Measurements from ENCODE around the gene HSPA9. TPM values are rescaled to one million over a fixed set of nuclear protein-coding genes. Genes with fewer than 3 reads are reported as not detected.

Gene HSPA9
- total and polyA plus RNA-seq, 2 of the 13 experiments (the other 11 are each of a cell fraction or from before 2014, with no cell fraction given) = 165 to 478 TPM

DNA sequence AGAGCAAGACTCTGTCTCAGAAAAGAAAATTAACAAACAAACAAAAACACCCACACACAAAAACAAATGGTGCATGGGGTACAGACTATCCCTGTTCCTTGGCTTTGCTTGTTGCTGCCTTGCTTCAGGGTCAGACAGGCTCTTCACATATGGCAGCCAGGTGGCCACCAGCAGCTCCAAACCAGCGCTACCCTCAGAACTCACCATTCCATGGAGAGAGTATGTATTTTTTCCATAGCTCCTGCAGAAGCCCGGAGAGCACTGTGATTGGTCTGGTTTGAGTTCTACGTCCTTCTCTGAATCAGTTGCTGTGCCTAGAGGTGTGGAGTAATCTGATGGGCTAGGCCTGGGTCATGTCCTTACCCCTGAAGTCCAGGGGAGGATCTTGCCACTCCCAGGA, 25.2 kb upstream of the HSPA9 start:
- Histone ChIP-seq H3K9ac (ENCODE audit: insufficient read depth, low read depth, low read length) (no peak overlapping the region), H3K27ac (ENCODE audit: extremely low read length, insufficient read depth, low read length) (no peak overlapping the region), H3K79me2 (ENCODE audit: insufficient read depth, low read length) (no peaks in the 10 kb centered on the region), H3K4me2 (ENCODE audit: low read depth, low read length) (no peak overlapping the region), H3K27me3 (ENCODE audit: control insufficient read depth in 1 of 2, insufficient read depth in 2 of 2, low read length in 2 of 2) (peaks cover 0 to 30% of the 10 kb centered on the region in 2 experiments; a peak in 1 of 5 replicates), H3K4me1 (ENCODE audit: insufficient read depth, low read length) (peaks cover 7% of the 10 kb centered on the region; the same call in 1 of the 2 replicates), H3K4me3 (replicated peaks in 1 of 3; ENCODE audit: insufficient read depth in 1 of 3, low read depth in 2 of 3, low read length in 3 of 3) (no peak overlapping the region), H4K20me1 (ENCODE audit: insufficient read depth, low read length) (no peaks in the 10 kb centered on the region), H3K36me3 (replicated peaks in 1 of 2; ENCODE audit: control insufficient read depth in 1 of 2, insufficient read depth in 2 of 2, low read length in 2 of 2) (no peaks in the 10 kb centered on the region), H3K9me3 (ENCODE audit: low read length) (no peaks in the 10 kb centered on the region), H2AFZ (ENCODE audit: low read length) (no peak overlapping the region)
- intact Hi-C loops (cut with micrococcal nuclease; ENCODE audit: unreplicated experiment) = no loop called here
- FAIRE-seq = no peak
- BruUV-seq (replicated peaks) = no TSS peak
- in situ Hi-C loops (cut with HindIII; ENCODE audit: extremely low pct_ligation_motif_present, low pct_unique_long_range_greater_than_20kb) = no loop called here
- ChIA-PET CTCF (ENCODE audit: low intra/inter-chr PET ratio, low total read pairs) (no interaction called here), POLR2A (no interaction called here)
- WGBS (ENCODE audit: low lambda C conversion rate) = 77% methylated on average over 3 of the region's 3 CpGs
- TF ChIP-seq FOXC1 (CRISPR knock-in tag; IDR thresholded peaks at IDR 0.05; ENCODE audit: borderline replicate concordance) = no peak
- TF ChIP-seq PHF5A (CRISPR knock-in tag; IDR thresholded peaks at IDR 0.05; ENCODE audit: low read depth, unreplicated experiment) = no peak
- no peak for TF ChIP-seq KDM5A (IDR thresholded peaks at IDR 0.05; ENCODE audit: borderline replicate concordance, low read length)
- no peak for TF ChIP-seq NFYB (CRISPR knock-in tag; IDR thresholded peaks at IDR 0.05)
- no peak for TF ChIP-seq FOXK1 (CRISPR knock-in tag; IDR thresholded peaks at IDR 0.05; ENCODE audit: borderline replicate concordance, low read depth)
- TF ChIP-seq ZFP62 (CRISPR knock-in tag; IDR thresholded peaks at IDR 0.05) = no peak
- TF ChIP-seq, protein P1, sequence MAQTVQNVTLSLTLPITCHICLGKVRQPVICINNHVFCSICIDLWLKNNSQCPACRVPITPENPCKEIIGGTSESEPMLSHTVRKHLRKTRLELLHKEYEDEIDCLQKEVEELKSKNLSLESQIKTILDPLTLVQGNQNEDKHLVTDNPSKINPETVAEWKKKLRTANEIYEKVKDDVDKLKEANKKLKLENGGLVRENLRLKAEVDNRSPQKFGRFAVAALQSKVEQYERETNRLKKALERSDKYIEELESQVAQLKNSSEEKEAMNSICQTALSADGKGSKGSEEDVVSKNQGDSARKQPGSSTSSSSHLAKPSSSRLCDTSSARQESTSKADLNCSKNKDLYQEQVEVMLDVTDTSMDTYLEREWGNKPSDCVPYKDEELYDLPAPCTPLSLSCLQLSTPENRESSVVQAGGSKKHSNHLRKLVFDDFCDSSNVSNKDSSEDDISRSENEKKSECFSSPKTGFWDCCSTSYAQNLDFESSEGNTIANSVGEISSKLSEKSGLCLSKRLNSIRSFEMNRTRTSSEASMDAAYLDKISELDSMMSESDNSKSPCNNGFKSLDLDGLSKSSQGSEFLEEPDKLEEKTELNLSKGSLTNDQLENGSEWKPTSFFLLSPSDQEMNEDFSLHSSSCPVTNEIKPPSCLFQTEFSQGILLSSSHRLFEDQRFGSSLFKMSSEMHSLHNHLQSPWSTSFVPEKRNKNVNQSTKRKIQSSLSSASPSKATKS (CRISPR knock-in tag; IDR thresholded peaks at IDR 0.05) = no peak
- no peak for TF ChIP-seq ZFAT (CRISPR knock-in tag; conservative IDR thresholded peaks at IDR 0.05)
- no peak for DNase-seq (ENCODE audit: low spot score)
- ATAC-seq = no peak
